Panc1 (cell line): Measurements from ENCODE around the gene PLEKHA8. TPM values are rescaled to one million over a fixed set of nuclear protein-coding genes. Genes with fewer than 3 reads are reported as not detected.

Source experiments
- ATAC-seq: fragments of 200-7000 bp; cut with Tn5 transposase; 2 replicates; pipeline ENCODE4 v1.9.1; 2020; ENCODE audit warnings: mild to moderate bottlenecking, moderate library complexity
- BruUV-seq: library from RNA; stranded (reverse); fragments of 400-500 nt; replicated peaks from 2 replicates; lab custom pipeline; 2021; lab: Mats Ljungman, UMichigan
- CTCF ChIA-PET: fragments of 300-600 bp; sonication (Branson Sonifier 250); formaldehyde crosslinking; loops from one replicate; lab custom pipeline; 2022; ENCODE audit warnings: antibody characterized with exemption; lab: Charles Lee
- POLR2A ChIA-PET: fragments of 300-600 bp; sonication (Branson Sonifier 250); formaldehyde crosslinking; loops from one replicate; lab custom pipeline; 2022; ENCODE audit warnings: antibody characterized with exemption; lab: Charles Lee
- DNase-seq: peaks from one replicate; pipeline ENCODE4 v3.0.0-alpha.2; 2010; ENCODE audit warnings: low read depth, low spot score
- H3K27ac ChIP-seq: 2 replicates; pipeline ENCODE4 v1.5.1; 2011; ENCODE audit warnings: mild to moderate bottlenecking, low read length, inconsistent platforms
- H3K27me3 ChIP-seq: fragments of 200-500 bp; sonication (Bioruptor generic); 2 replicates; pipeline ENCODE4 v1.6.0; 2014; ENCODE audit warnings: low read length, inconsistent platforms; ENCODE audit not compliant: control insufficient read depth, insufficient read depth
- H3K36me3 ChIP-seq: fragments of 200-500 bp; sonication (Bioruptor generic); 2 replicates; pipeline ENCODE4 v1.5.1; 2014; ENCODE audit warnings: inconsistent platforms, mild to moderate bottlenecking, low read length, moderate library complexity; ENCODE audit not compliant: control insufficient read depth, insufficient read depth
- H3K4me1 ChIP-seq: 2 replicates; pipeline ENCODE4 v1.5.1; 2011; ENCODE audit warnings: inconsistent platforms, mild to moderate bottlenecking, low read length, moderate library complexity; ENCODE audit not compliant: control insufficient read depth, insufficient read depth
- H3K4me3 ChIP-seq, 2 experiments: 2 replicates each; pipeline ENCODE4 v1.5.1; 2011 to 2012; ENCODE audit warnings: low read depth in 2 of 2, low read length in 2 of 2, mild to moderate bottlenecking in 2 of 2, inconsistent platforms in 1 of 2, moderate library complexity in 1 of 2
- H3K9me3 ChIP-seq: fragments of 200-500 bp; sonication (Bioruptor generic); 2 replicates; pipeline ENCODE4 v1.5.1; 2014; ENCODE audit warnings: low read depth, mild to moderate bottlenecking, inconsistent platforms, low read length, moderate library complexity; ENCODE audit not compliant: control insufficient read depth, insufficient read depth
- CTCF ChIP-seq: fragments of 450-650 bp; IDR thresholded peaks from 2 replicates; pipeline ENCODE4 v1.5.1; 2017; ENCODE audit warnings: mild to moderate bottlenecking
- POLR2AphosphoS5 ChIP-seq: IDR thresholded peaks from 2 replicates; pipeline ENCODE4 v1.6.1; 2012; ENCODE audit warnings: mild to moderate bottlenecking, low read depth, low read length, moderate library complexity
- REST ChIP-seq, 2 experiments: IDR thresholded peaks; 2 replicates each; pipeline ENCODE4 v1.6.1; 2011 to 2012; ENCODE audit warnings: low read depth in 2 of 2, control low read depth in 1 of 2, low read length in 1 of 2, mild to moderate bottlenecking in 1 of 2, moderate library complexity in 1 of 2; ENCODE audit not compliant: insufficient read depth in 1 of 2
- SIN3A ChIP-seq: IDR thresholded peaks from 2 replicates; pipeline ENCODE4 v1.6.1; 2012; ENCODE audit warnings: low read depth, mild to moderate bottlenecking, low read length, moderate library complexity, borderline replicate concordance; ENCODE audit not compliant: insufficient read depth
- TCF7L2 ChIP-seq: IDR thresholded peaks from 2 replicates; pipeline ENCODE4 v1.6.1; 2011; ENCODE audit warnings: mild to moderate bottlenecking, low read depth, low read length, inconsistent platforms
- in situ Hi-C: cut with HindIII; loops from 2 replicates; pipeline ENCODE4 v1.10.0; 2016; ENCODE audit warnings: low sequenced_read_pairs, low pct_unique_long_range_greater_than_20kb
- intact Hi-C: fragments of 100-400 bp; cut with micrococcal nuclease; formaldehyde crosslinking; loops from one replicate; pipeline ENCODE4 v1.10.0; 2022; ENCODE audit not compliant: unreplicated experiment
- total RNA-seq: library from RNA; stranded (reverse); gene quantifications from one replicate; pipeline ENCODE4 v1.2.1, GENCODE V29; 2021; ENCODE audit not compliant: unreplicated experiment

The PLEKHA8 gene
- total RNA-seq, 1 experiment from 2014 or later: 20.7 TPM

GRCh38 chr7:30053068-30053467 is 24.9 kb downstream of the PLEKHA8 start:
- H3K36me3 ChIP-seq: 0 out of 2 replicates have a peak, but pooled peaks cover 5% of the 10 kb centered on the region
- ChIA-PET CTCF (no interaction called here), POLR2A (no interaction called here)
- ATAC-seq: no peak
- H3K9me3 ChIP-seq: no peaks in the 10 kb centered on the region
- DNase-seq: no peak
- no peaks in the 10 kb centered on the region for H3K27me3 ChIP-seq
- H3K27ac ChIP-seq: no peak overlapping the region
- intact Hi-C loops: no loop called here
- in situ Hi-C loops: no loop called here
- H3K4me1 ChIP-seq: no peaks in the 10 kb centered on the region
- no peak overlapping the region for H3K4me3 ChIP-seq
- TF ChIP-seq REST (IDR thresholded peaks at IDR 0.05; ENCODE audit: insufficient read depth in 1 of 2, low read depth in 2 of 2, low read length in 1 of 2) (no peak), TCF7L2 (no peak), SIN3A (no peak), POLR2AphosphoS5 (no peak), CTCF (no peak)
- no TSS peak for BruUV-seq

GRCh38 chr7:30057741-30058140 is 29.5 kb downstream of the PLEKHA8 start:
- ChIA-PET POLR2A (no interaction called here), CTCF (no interaction called here)
- in situ Hi-C loops: no loop called here
- Histone ChIP-seq H3K4me1 (no peaks in the 10 kb centered on the region), H3K27ac (no peak overlapping the region), H3K9me3 (no peaks in the 10 kb centered on the region), H3K36me3 (peaks cover 5% of the 10 kb centered on the region; the same call in 1 of the 2 replicates), H3K4me3 (no peak overlapping the region), H3K27me3 (no peaks in the 10 kb centered on the region)
- intact Hi-C loops: no loop called here
- no TSS peak for BruUV-seq
- DNase-seq (no peak), ATAC-seq (no peak)
- TF ChIP-seq POLR2AphosphoS5 (no peak), REST (IDR thresholded peaks at IDR 0.05; ENCODE audit: insufficient read depth in 1 of 2, low read depth in 2 of 2, low read length in 1 of 2) (no peak), SIN3A (no peak), TCF7L2 (no peak), CTCF (no peak)
